K562 (cell line): ENCODE results near the gene DMD. TPM values are rescaled to one million over a fixed set of nuclear protein-coding genes. Genes with fewer than 3 reads are reported as not detected.

ENCODE experiments used
- ATAC-seq: fragments of 200-7000 bp; cut with Tn5 transposase; 3 replicates; pipeline ENCODE4 v1.9.1; 2020; ENCODE audit warnings: moderate library complexity
- BruUV-seq: library from RNA; stranded (reverse); fragments of 400-500 nt; replicated peaks from 2 replicates; lab custom pipeline; 2021; lab: Mats Ljungman, UMichigan
- CTCF ChIA-PET: fragments of 300-600 bp; formaldehyde crosslinking; extraction: SDS; loops from one replicate; lab custom pipeline; 2021; ENCODE audit warnings: low intra/inter-chr PET ratio; lab: Yijun Ruan, JAX
- POLR2A ChIA-PET: fragments of 300-600, 350-650 bp; sonication (Branson Sonifier 250); formaldehyde crosslinking; extraction: SDS; loops from one replicate; lab custom pipeline; 2021; ENCODE audit warnings: antibody characterized with exemption, inconsistent platforms; lab: Yijun Ruan, JAX
- DNase-seq, 4 experiments: peaks; one replicate each; pipeline versions ENCODE4 v3.0.0 to v3.0.0-alpha.2; 2011 to 2018; ENCODE audit warnings: low spot score in 3 of 4, mixed read lengths in 3 of 4; ENCODE audit errors: extremely low read depth in 1 of 4
- FAIRE-seq: peaks from 2 replicates; lab custom pipeline; 2011; peaks lifted over from hg19 to GRCh38; lab: Jason Lieb, UNC
- H2AFZ ChIP-seq: 2 replicates; pipeline ENCODE4 v1.6.0; 2011; ENCODE audit warnings: low read depth, low read length, control low read depth, inconsistent platforms
- H3K27ac ChIP-seq: fragments of 200-600 bp; 3 replicates; pipeline ENCODE4 v1.8.0; 2011; ENCODE audit warnings: low read depth, mild to moderate bottlenecking, control low read depth, inconsistent platforms, low read length, moderate library complexity, mixed read lengths; ENCODE audit errors: extremely low read depth
- H3K27me3 ChIP-seq, 2 experiments: fragments of 300-600 bp in 1 of 2; 2 replicates in 1 of 2; 3 replicates in 1 of 2; pipeline versions ENCODE4 v1.6.0 to v1.8.0; 2011; ENCODE audit warnings: inconsistent platforms in 2 of 2, low read length in 2 of 2, mild to moderate bottlenecking in 1 of 2, mixed read lengths in 1 of 2, moderate library complexity in 1 of 2; ENCODE audit not compliant: control insufficient read depth in 2 of 2, insufficient read depth in 2 of 2
- H3K36me3 ChIP-seq: fragments of 300-600 bp; 3 replicates; pipeline ENCODE4 v1.8.0; 2011; ENCODE audit warnings: mild to moderate bottlenecking, low read length, inconsistent platforms; ENCODE audit not compliant: control insufficient read depth, insufficient read depth
- H3K4me1 ChIP-seq, 2 experiments: fragments of 200-600 bp in 1 of 2; replicated peaks in 1 of 2; 2 replicates in 1 of 2; 3 replicates in 1 of 2; pipeline versions ENCODE4 v1.5.1 to v1.8.0; 2011; ENCODE audit warnings: inconsistent platforms in 2 of 2, low read length in 2 of 2, mild to moderate bottlenecking in 1 of 2, mixed read lengths in 1 of 2, moderate library complexity in 1 of 2; ENCODE audit not compliant: control insufficient read depth in 2 of 2, insufficient read depth in 2 of 2
- H3K4me2 ChIP-seq: 2 replicates; pipeline ENCODE4 v1.6.1; 2011; ENCODE audit warnings: low read length, control low read depth, inconsistent platforms, mixed read lengths; ENCODE audit not compliant: insufficient read depth
- H3K4me3 ChIP-seq: fragments of 200-600 bp; sonication (generic), shearing (Covaris generic); 2 replicates; pipeline ENCODE4 v1.5.1; 2016; ENCODE audit warnings: control low read depth, inconsistent platforms
- H3K79me2 ChIP-seq: fragments of 200-600 bp; 3 replicates; pipeline ENCODE4 v1.8.0; 2011; ENCODE audit warnings: low read length, inconsistent platforms; ENCODE audit not compliant: control insufficient read depth, insufficient read depth
- H3K9ac ChIP-seq, 2 experiments: 2 replicates each; pipeline versions ENCODE4 v1.6.0 to v1.6.1; 2011; ENCODE audit warnings: low read depth in 2 of 2, low read length in 2 of 2, control low read depth in 1 of 2, inconsistent platforms in 1 of 2, mild to moderate bottlenecking in 1 of 2, mixed read lengths in 1 of 2; ENCODE audit not compliant: insufficient read depth in 1 of 2
- H3K9me1 ChIP-seq: one replicate; pipeline ENCODE4 v1.6.0; 2011; ENCODE audit warnings: inconsistent platforms, mild to moderate bottlenecking, low read length, moderate library complexity; ENCODE audit not compliant: control insufficient read depth, insufficient read depth
- H3K9me3 ChIP-seq: replicated peaks from 2 replicates; pipeline ENCODE4 v1.5.1; 2011; ENCODE audit warnings: low read depth, low read length, inconsistent platforms; ENCODE audit not compliant: control insufficient read depth, insufficient read depth
- H4K20me1 ChIP-seq: replicated peaks from 2 replicates; pipeline ENCODE4 v1.6.1; 2011; ENCODE audit warnings: low read length, inconsistent platforms, mixed read lengths; ENCODE audit not compliant: control insufficient read depth, insufficient read depth
- FOXO4 ChIP-seq: fragments of 450-650 bp; formaldehyde crosslinking; IDR thresholded peaks from 2 replicates; pipeline ENCODE4 v1.4.0; 2020; ENCODE audit warnings: mild to moderate bottlenecking, moderate library complexity
- HMBOX1 ChIP-seq: sonication (generic); IDR thresholded peaks from 2 replicates; pipeline ENCODE4 v1.6.1; 2016
- JUNB ChIP-seq: fragments of 450-650 bp; formaldehyde crosslinking; conservative IDR thresholded peaks from 2 replicates; pipeline ENCODE4 v1.4.0; 2020; ENCODE audit warnings: mild to moderate bottlenecking
- MTA2 ChIP-seq: fragments of 450-650 bp; IDR thresholded peaks from 2 replicates; pipeline ENCODE4 v1.6.1; 2016; ENCODE audit warnings: low read depth
- MYNN ChIP-seq, 2 experiments: sonication (generic); formaldehyde crosslinking in 1 of 2; IDR thresholded peaks; 2 replicates each; pipeline versions ENCODE4 v1.5.0 to v1.6.1; 2016 to 2020; ENCODE audit warnings: antibody characterized with exemption in 1 of 2, missing genetic modification reagents in 1 of 2
- NFXL1 ChIP-seq: fragments of 450-650 bp; formaldehyde crosslinking; IDR thresholded peaks from 2 replicates; pipeline ENCODE4 v1.4.0; 2021; ENCODE audit warnings: mild to moderate bottlenecking
- RBM15 ChIP-seq: fragments of 200-400 bp; formaldehyde crosslinking; IDR thresholded peaks from 2 replicates; pipeline ENCODE4 v1.6.1; 2018; ENCODE audit warnings: mild to moderate bottlenecking, low read length, moderate library complexity; ENCODE audit not compliant: insufficient read depth
- SMAD2 ChIP-seq: fragments of 150-350 bp; IDR thresholded peaks from 2 replicates; pipeline ENCODE4 v1.6.1; 2014; ENCODE audit warnings: low read depth, mild to moderate bottlenecking, low read length
- ZNF274 ChIP-seq: IDR thresholded peaks from 2 replicates; pipeline ENCODE4 v1.6.1; 2011; ENCODE audit warnings: low read depth, mild to moderate bottlenecking, low read length, moderate library complexity, borderline replicate concordance
- ZNF41 ChIP-seq: fragments of 250-450 bp; sonication (Bioruptor Pico); conservative IDR thresholded peaks from 2 replicates; pipeline ENCODE4 v1.4.0; 2020; ENCODE audit warnings: mild to moderate bottlenecking
- WGBS: fragments of 100-300 bp; shearing (Covaris generic); methylation state at CpG from one replicate; pipeline ENCODE4 v1.1.6; 2016; ENCODE audit warnings: low coverage, mixed read lengths; ENCODE audit not compliant: insufficient coverage; ENCODE audit errors: missing lambda C conversion rate; 5-methylcytosine and 5-hydroxymethylcytosine counted together
- in situ Hi-C: fragments of 300-500 bp; cut with MboI; formaldehyde crosslinking; loops from 4 replicates; pipeline ENCODE4 v1.15.0; 2018; ENCODE audit warnings: inconsistent platforms, mixed read lengths
- intact Hi-C: fragments of 100-400 bp; cut with micrococcal nuclease; formaldehyde crosslinking; loops from 2 replicates; pipeline ENCODE4 v1.14.2; 2022
- polyA plus RNA-seq, 8 experiments: library from polyadenylated mRNA; depleted of rRNA in 4 of 8; stranded (reverse) in 5 of 8; unstranded in 3 of 8; fragments of >200 nt; fragmentation: Nextera tagmentation in 2 of 8; fragmentation: Illumina TruSeq in 1 of 8; extraction: Ambion mirVana in 2 of 8; extraction: Trizol in 1 of 8; gene quantifications; 2 replicates each; pipeline versions ENCODE4 v1.2.1 to v1.2.3, GENCODE V29; 2011 to 2014; ENCODE audit warnings: inconsistent platforms in 1 of 8, missing spikeins in 1 of 8
- total RNA-seq, 7 experiments: library from RNA; depleted of rRNA in 6 of 7; stranded (reverse); fragments of >200 nt in 6 of 7; fragmentation: Illumina TruSeq in 2 of 7; extraction: Trizol in 2 of 7; gene quantifications; 2 replicates each; pipeline versions ENCODE4 v1.2.1 to v1.2.3, GENCODE V29; 2011 to 2021; ENCODE audit warnings: low replicate concordance in 1 of 7
- TF ChIP-seq, protein P1 (sequence below): fragments of 250-450 bp; sonication (Bioruptor Pico); IDR thresholded peaks from 2 replicates; pipeline ENCODE4 v1.8.0; 2022; ENCODE audit warnings: moderate library complexity, mild to moderate bottlenecking, inconsistent platforms
- TF ChIP-seq, protein P2 (sequence below): fragments of 450-650 bp; IDR thresholded peaks from 2 replicates; pipeline ENCODE4 v1.6.1; 2016; ENCODE audit warnings: missing biosample characterization, missing genetic modification characterization

DMD gene
- total and polyA plus RNA-seq, 9 of the 15 experiments (the other 6 are each of a cell fraction or from before 2014, with no cell fraction given) = 3.8 to 20.4 (median 11.4) TPM

DNA sequence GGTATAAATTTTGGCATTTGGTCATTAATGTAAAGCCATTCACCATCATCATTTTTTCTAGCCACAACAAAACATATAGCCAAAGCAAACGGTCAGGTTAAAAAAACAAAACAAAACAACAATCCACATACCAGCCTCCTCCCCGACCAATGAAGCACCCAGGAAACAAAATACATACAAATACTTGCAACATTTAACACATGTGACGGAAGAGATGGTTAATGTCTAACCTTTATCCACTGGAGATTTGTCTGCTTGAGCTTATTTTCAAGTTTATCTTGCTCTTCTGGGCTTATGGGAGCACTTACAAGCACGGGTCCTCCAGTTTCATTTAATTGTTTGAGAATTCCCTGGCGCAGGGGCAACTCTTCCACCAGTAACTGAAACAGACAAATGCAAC lies 1282.0 kb downstream of the DMD start:
- in situ Hi-C loops = no loop called here
- ChIA-PET POLR2A (no interaction called here), CTCF (no interaction called here)
- Histone ChIP-seq H3K36me3 (no peaks in the 10 kb centered on the region), H3K27me3 (no peaks in the 10 kb centered on the region), H3K4me3 (no peak overlapping the region), H3K9me1 (no peaks in the 10 kb centered on the region), H3K27ac (no peak overlapping the region), H3K4me1 (no peaks in the 10 kb centered on the region)
- no peak for FAIRE-seq
- TF ChIP-seq, protein P1, sequence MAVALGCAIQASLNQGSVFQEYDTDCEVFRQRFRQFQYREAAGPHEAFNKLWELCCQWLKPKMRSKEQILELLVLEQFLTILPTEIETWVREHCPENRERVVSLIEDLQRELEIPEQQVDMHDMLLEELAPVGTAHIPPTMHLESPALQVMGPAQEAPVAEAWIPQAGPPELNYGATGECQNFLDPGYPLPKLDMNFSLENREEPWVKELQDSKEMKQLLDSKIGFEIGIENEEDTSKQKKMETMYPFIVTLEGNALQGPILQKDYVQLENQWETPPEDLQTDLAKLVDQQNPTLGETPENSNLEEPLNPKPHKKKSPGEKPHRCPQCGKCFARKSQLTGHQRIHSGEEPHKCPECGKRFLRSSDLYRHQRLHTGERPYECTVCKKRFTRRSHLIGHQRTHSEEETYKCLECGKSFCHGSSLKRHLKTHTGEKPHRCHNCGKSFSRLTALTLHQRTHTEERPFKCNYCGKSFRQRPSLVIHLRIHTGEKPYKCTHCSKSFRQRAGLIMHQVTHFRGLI = no peak
- TF ChIP-seq MTA2 = no peak
- TF ChIP-seq, all 486 proteins: peak for 0
- intact Hi-C loops = no loop called here
- no TSS peak for BruUV-seq
- Histone ChIP-seq H2AFZ (no peak overlapping the region), H3K9ac (no peak overlapping the region), H3K4me2 (no peak overlapping the region), H3K79me2 (no peaks in the 10 kb centered on the region), H4K20me1 (no peaks in the 10 kb centered on the region), H3K9me3 (no peaks in the 10 kb centered on the region)
- WGBS = 3% methylated on average over 5 of the region's 5 CpGs
- no peak for DNase-seq
- no peak for ATAC-seq

GRCh38 chrX:31921236-31921635 lies 1290.1 kb downstream of the DMD start:
- intact Hi-C loops (no loop called here), in situ Hi-C loops (no loop called here)
- BruUV-seq = no TSS peak
- Histone ChIP-seq H2AFZ (no peak overlapping the region), H3K4me1 (no peaks in the 10 kb centered on the region), H4K20me1 (no peaks in the 10 kb centered on the region), H3K36me3 (no peaks in the 10 kb centered on the region), H3K27ac (no peak overlapping the region), H3K4me2 (no peak overlapping the region), H3K79me2 (no peaks in the 10 kb centered on the region), H3K9ac (no peak overlapping the region), H3K9me3 (no peaks in the 10 kb centered on the region), H3K27me3 (no peaks in the 10 kb centered on the region), H3K9me1 (no peaks in the 10 kb centered on the region), H3K4me3 (no peak overlapping the region)
- whole genome bisulfite sequencing = 0% methylated on average over 2 of the region's 2 CpGs
- POLR2A ChIA-PET = no interaction called here
- FAIRE-seq = no peak
- no peak for DNase-seq
- CTCF ChIA-PET = no interaction called here
- ATAC-seq = no peak
- TF ChIP-seq ZNF41 (CRISPR knock-in tag) = no peak
- no peak for TF ChIP-seq ZNF274
- TF ChIP-seq NFXL1 (CRISPR knock-in tag) = no peak
- TF ChIP-seq HMBOX1 = no peak
- no peak for TF ChIP-seq RBM15
- TF ChIP-seq, protein P2, sequence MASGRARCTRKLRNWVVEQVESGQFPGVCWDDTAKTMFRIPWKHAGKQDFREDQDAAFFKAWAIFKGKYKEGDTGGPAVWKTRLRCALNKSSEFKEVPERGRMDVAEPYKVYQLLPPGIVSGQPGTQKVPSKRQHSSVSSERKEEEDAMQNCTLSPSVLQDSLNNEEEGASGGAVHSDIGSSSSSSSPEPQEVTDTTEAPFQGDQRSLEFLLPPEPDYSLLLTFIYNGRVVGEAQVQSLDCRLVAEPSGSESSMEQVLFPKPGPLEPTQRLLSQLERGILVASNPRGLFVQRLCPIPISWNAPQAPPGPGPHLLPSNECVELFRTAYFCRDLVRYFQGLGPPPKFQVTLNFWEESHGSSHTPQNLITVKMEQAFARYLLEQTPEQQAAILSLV (tag) = no peak
- no peak for TF ChIP-seq SMAD2
- no peak for TF ChIP-seq MYNN (IDR thresholded peaks at IDR 0.05)
- no peak for TF ChIP-seq MYNN (CRISPR knock-in tag; IDR thresholded peaks at IDR 0.05)
- TF ChIP-seq FOXO4 (CRISPR knock-in tag) = no peak
- TF ChIP-seq JUNB (CRISPR knock-in tag) = no peak
